CD4-positive, alpha-beta T cell treated with Interleukin-15 for 1 hour (primary cell): ENCODE measurements around the gene VCAM1.
"Not testable (repeated sequence)": the region's sequence is repeated elsewhere in the genome, so short reads cannot be mapped to it uniquely, and the experiment has no call there.

ENCODE experiments used
- DNase-seq: peaks from one replicate; pipeline ENCODE4 v3.0.0-alpha.2; 2020

VCAM1 gene

DNA sequence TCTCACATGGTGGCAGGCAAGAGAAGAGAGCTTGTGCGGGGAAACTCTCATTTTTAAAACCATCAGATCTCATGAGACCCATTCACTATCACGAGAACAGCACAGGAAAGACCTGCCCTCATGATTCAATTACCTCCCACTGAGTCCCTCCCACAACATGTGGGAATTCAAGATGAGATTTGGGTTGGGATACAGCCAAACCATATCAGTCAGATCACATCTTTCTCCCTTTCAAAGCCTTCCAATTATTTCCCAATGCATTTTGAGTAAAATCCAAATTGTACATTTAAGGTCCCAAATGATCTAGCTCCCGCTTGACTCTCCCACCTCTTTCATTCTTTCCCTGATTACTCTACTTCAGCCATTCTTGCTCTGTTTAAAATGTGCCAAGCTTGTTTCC lies 62.2 kb downstream of the VCAM1 start:
- DNase-seq: not testable (repeated sequence)

DNA sequence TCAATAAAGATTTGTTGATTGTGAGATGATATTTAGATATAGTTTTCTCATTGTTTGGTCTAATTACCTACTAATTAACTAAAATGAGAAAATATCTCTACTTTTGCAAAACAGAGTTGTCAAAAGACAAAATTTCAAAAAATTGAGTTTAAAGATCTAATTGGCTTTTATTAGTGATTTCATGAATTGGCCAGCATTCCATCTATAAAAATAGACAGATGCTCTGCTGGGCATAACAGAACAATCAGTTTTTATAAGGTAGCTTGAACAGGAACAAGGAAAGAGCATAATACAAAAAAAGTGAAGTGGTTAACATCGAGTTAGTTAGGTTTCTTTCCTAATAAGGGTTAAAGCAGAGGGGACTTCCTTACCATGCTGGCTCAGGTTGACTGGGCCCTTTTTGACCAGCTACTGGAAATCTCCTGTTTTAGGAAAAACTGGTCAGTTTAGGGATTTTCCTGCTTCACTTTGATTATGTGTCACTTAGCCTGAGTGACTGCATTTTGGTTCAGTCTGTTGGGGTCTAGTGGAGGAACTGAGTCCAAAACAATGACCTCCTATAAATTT lies 63.0 kb downstream of the VCAM1 start:
- no peak for DNase-seq

DNA sequence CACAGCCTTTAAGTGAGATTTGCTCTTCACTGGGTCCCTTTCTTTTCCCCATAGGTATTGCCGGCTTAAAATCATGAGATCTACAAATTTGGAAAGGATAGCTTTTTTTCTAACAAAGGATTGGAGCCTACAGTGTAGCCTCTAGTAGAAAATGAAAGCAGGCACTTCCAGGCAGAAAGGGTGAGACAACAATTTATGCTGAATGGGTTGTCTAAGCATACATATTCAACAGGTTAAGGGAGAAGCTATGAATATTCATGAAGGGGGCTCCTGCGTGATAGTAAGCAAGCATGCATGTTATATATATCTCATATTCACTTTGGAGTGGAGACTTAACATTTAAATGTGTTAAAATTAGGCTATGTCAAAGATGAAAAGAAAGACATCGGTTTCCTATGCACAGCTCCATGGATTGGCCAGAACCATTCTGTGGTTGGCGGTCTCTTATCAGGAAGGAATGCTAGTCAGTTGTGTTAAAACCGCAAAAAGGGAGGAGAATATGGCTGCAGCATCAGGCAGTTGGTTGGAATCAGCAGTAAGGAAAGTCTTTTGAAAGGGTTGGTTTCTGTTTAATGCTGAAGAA lies 66.0 kb downstream of the VCAM1 start:
- no peak for DNase-seq

DNA sequence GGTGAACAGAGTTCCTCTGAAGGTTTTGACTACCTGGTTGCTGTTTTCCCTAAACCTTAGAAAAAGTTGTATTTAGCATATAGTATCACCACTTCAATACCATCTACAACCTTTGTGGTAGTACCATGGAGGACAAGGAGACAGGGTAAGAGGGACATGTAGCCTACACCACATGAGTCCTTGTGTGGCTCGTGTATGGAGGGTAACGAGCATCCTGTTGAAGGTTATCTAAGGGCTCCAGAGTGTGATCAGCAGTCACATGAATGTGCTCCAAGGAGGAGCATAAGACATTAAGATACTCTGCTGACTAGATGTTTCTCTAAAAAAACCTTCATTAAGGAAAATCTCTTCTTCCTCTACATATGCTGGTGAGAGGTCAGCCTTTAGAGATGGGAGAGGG lies 67.3 kb downstream of the VCAM1 start:
- no peak for DNase-seq
